ENCODE data around the gene FAM131C. TPM values are rescaled to one million over a fixed set of nuclear protein-coding genes. Genes with fewer than 3 reads are reported as not detected.
A peak's percentile ranks its signal among the peaks of the same experiment; 100 is the strongest.

FAM131C gene
- total and polyA plus RNA-seq, 2 experiments from 2014 or later = 0.71 to 1.3 TPM

- TF ChIP-seq STAT1 (IDR thresholded peaks at IDR 0.05; ENCODE audit: unreplicated experiment) = no peak
- TF ChIP-seq, protein P1, sequence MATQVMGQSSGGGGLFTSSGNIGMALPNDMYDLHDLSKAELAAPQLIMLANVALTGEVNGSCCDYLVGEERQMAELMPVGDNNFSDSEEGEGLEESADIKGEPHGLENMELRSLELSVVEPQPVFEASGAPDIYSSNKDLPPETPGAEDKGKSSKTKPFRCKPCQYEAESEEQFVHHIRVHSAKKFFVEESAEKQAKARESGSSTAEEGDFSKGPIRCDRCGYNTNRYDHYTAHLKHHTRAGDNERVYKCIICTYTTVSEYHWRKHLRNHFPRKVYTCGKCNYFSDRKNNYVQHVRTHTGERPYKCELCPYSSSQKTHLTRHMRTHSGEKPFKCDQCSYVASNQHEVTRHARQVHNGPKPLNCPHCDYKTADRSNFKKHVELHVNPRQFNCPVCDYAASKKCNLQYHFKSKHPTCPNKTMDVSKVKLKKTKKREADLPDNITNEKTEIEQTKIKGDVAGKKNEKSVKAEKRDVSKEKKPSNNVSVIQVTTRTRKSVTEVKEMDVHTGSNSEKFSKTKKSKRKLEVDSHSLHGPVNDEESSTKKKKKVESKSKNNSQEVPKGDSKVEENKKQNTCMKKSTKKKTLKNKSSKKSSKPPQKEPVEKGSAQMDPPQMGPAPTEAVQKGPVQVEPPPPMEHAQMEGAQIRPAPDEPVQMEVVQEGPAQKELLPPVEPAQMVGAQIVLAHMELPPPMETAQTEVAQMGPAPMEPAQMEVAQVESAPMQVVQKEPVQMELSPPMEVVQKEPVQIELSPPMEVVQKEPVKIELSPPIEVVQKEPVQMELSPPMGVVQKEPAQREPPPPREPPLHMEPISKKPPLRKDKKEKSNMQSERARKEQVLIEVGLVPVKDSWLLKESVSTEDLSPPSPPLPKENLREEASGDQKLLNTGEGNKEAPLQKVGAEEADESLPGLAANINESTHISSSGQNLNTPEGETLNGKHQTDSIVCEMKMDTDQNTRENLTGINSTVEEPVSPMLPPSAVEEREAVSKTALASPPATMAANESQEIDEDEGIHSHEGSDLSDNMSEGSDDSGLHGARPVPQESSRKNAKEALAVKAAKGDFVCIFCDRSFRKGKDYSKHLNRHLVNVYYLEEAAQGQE (IDR thresholded peaks at IDR 0.05; ENCODE audit: unreplicated experiment) = no peak
- TF ChIP-seq, protein P2, sequence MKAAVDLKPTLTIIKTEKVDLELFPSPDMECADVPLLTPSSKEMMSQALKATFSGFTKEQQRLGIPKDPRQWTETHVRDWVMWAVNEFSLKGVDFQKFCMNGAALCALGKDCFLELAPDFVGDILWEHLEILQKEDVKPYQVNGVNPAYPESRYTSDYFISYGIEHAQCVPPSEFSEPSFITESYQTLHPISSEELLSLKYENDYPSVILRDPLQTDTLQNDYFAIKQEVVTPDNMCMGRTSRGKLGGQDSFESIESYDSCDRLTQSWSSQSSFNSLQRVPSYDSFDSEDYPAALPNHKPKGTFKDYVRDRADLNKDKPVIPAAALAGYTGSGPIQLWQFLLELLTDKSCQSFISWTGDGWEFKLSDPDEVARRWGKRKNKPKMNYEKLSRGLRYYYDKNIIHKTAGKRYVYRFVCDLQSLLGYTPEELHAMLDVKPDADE (IDR thresholded peaks at IDR 0.05) = no peak
- Mint-ChIP-seq H3K27me3 (ENCODE audit: insufficient read depth, low read depth, poor library complexity) (peaks cover 27% of the 10 kb centered on the region), H3K4me1 (peaks cover 52% of the 10 kb centered on the region), H3K36me3 (ENCODE audit: low read depth) (no peaks in the 10 kb centered on the region), H3K9me3 (no peaks in the 10 kb centered on the region), H3K27ac (peak overlapping the region; percentile 75; the same call in 1 of the 2 replicates), H3K4me3 (no peak overlapping the region)
- H3K27ac ChIP-seq (ENCODE audit: low read depth) = no peak overlapping the region
- H3K4me2 ChIP-seq = no peak overlapping the region
- no peaks in the 10 kb centered on the region for H3F3A ChIP-seq (replicated peaks; ENCODE audit: low read depth)
- no peaks in the 10 kb centered on the region for H3K79me2 ChIP-seq (replicated peaks; ENCODE audit: insufficient read depth)
- peaks cover 25% of the 10 kb centered on the region for H3K4me1 ChIP-seq (ENCODE audit: insufficient read depth)
- H3K36me3 ChIP-seq (ENCODE audit: insufficient read depth) = no peaks in the 10 kb centered on the region
- DNase-seq (ENCODE audit: low spot score) = no peak
- H4K20me1 ChIP-seq (replicated peaks; ENCODE audit: insufficient read depth) = no peaks in the 10 kb centered on the region
- no peak for ATAC-seq
- no peak overlapping the region for H3K4me3 ChIP-seq
- no peaks in the 10 kb centered on the region for H3K9me2 ChIP-seq (ENCODE audit: insufficient read depth)
- no peaks in the 10 kb centered on the region for H3K27me3 ChIP-seq (ENCODE audit: insufficient read depth)
- no peak overlapping the region for H2AFZ ChIP-seq
These were observed 54.5 kb downstream of the FAM131C start for GRCh38 chr1:16018749-16019643.

- Histone ChIP-seq H3K4me3 (no peak overlapping the region), H3K27ac (ENCODE audit: low read depth) (no peak overlapping the region), H3K27me3 (ENCODE audit: insufficient read depth) (no peaks in the 10 kb centered on the region), H3F3A (replicated peaks; ENCODE audit: low read depth) (no peaks in the 10 kb centered on the region), H3K4me2 (no peak overlapping the region), H3K4me1 (ENCODE audit: insufficient read depth) (peaks cover 32% of the 10 kb centered on the region), H3K36me3 (ENCODE audit: insufficient read depth) (no peaks in the 10 kb centered on the region), H2AFZ (no peak overlapping the region), H4K20me1 (replicated peaks; ENCODE audit: insufficient read depth) (no peaks in the 10 kb centered on the region), H3K9me2 (ENCODE audit: insufficient read depth) (no peaks in the 10 kb centered on the region), H3K79me2 (replicated peaks; ENCODE audit: insufficient read depth) (no peaks in the 10 kb centered on the region)
- peaks cover 25% of the 10 kb centered on the region for H3K27me3 Mint-ChIP-seq (ENCODE audit: insufficient read depth, low read depth, poor library complexity)
- no peak overlapping the region for H3K27ac Mint-ChIP-seq
- no peak overlapping the region for H3K4me3 Mint-ChIP-seq
- H3K9me3 Mint-ChIP-seq = no peaks in the 10 kb centered on the region
- no peak for DNase-seq (ENCODE audit: low spot score)
- peaks cover 58% of the 10 kb centered on the region for H3K4me1 Mint-ChIP-seq
- no peaks in the 10 kb centered on the region for H3K36me3 Mint-ChIP-seq (ENCODE audit: low read depth)
- ATAC-seq = no peak
- TF ChIP-seq JUNB (IDR thresholded peaks at IDR 0.05; ENCODE audit: unreplicated experiment) (no peak), EZH2phosphoT487 (IDR thresholded peaks at IDR 0.05; ENCODE audit: unreplicated experiment) (no peak), ZNF462 (CRISPR knock-in tag; IDR thresholded peaks at IDR 0.05) (no peak), EZH2 (IDR thresholded peaks at IDR 0.05; ENCODE audit: low read depth, unreplicated experiment) (no peak), POLR2AphosphoS5 (IDR thresholded peaks at IDR 0.05; ENCODE audit: low read depth) (no peak), STAT1 (IDR thresholded peaks at IDR 0.05; ENCODE audit: unreplicated experiment) (no peak), CREB1 (CRISPR knock-in tag; IDR thresholded peaks at IDR 0.05; ENCODE audit: low read depth) (no peak)
These were observed 55.1 kb downstream of the FAM131C start for GRCh38 chr1:16018308-16018707.

Measured in GM23338 (cell line).